HG03432 (cell line): Measurements from ENCODE around the gene SLC1A2.

Experiments used
- ATAC-seq: cut with Tn5 transposase; IDR thresholded peaks from one replicate; pipeline ENCODE4 v1.9.1; 2021; ENCODE audit warnings: mild to moderate bottlenecking, moderate library complexity; ENCODE audit not compliant: unreplicated experiment

Gene SLC1A2

GRCh38 chr11:35276396-35277145 lies 142.8 kb downstream of the SLC1A2 start:
- ATAC-seq, result no peak

GRCh38 chr11:35275786-35276170 lies 143.6 kb downstream of the SLC1A2 start:
- ATAC-seq, result no peak

GRCh38 chr11:35274909-35275785 lies 144.2 kb downstream of the SLC1A2 start:
- ATAC-seq, result no peak

- peak; percentile 96 for ATAC-seq
These were observed 146.9 kb downstream of the SLC1A2 start for GRCh38 chr11:35272391-35272902.

- ATAC-seq, result no peak
These were observed 148.3 kb downstream of the SLC1A2 start for GRCh38 chr11:35271031-35271430.

- ATAC-seq, result no peak
These were observed 149.0 kb downstream of the SLC1A2 start for GRCh38 chr11:35270342-35270741.

GRCh38 chr11:35267504-35267903 lies 151.9 kb downstream of the SLC1A2 start:
- ATAC-seq, result no peak

GRCh38 chr11:35265755-35266454 lies 153.5 kb downstream of the SLC1A2 start:
- ATAC-seq, result no peak

GRCh38 chr11:35262735-35263134 lies 156.6 kb downstream of the SLC1A2 start:
- no peak for ATAC-seq

GRCh38 chr11:35262056-35262455 lies 157.3 kb downstream of the SLC1A2 start:
- ATAC-seq, result no peak

GRCh38 chr11:35261197-35261596 lies 158.2 kb downstream of the SLC1A2 start:
- ATAC-seq, result no peak

- ATAC-seq, result no peak
These were observed 158.9 kb downstream of the SLC1A2 start for GRCh38 chr11:35260342-35260985.

- no peak for ATAC-seq
These were observed 159.8 kb downstream of the SLC1A2 start for GRCh38 chr11:35259529-35259928.

- peak; percentile 100 for ATAC-seq
These were observed 162.1 kb downstream of the SLC1A2 start for GRCh38 chr11:35257281-35257680.

GRCh38 chr11:35256296-35256695 lies 163.1 kb downstream of the SLC1A2 start:
- no peak for ATAC-seq

- ATAC-seq, result no peak
These were observed 163.8 kb downstream of the SLC1A2 start for GRCh38 chr11:35255514-35255913.

GRCh38 chr11:35253237-35253636 lies 166.1 kb downstream of the SLC1A2 start:
- no peak for ATAC-seq

GRCh38 chr11:35250621-35251020 lies 168.7 kb downstream of the SLC1A2 start:
- no peak for ATAC-seq

GRCh38 chr11:35250192-35250591 lies 169.2 kb downstream of the SLC1A2 start:
- no peak for ATAC-seq

GRCh38 chr11:35248558-35249323 lies 170.6 kb downstream of the SLC1A2 start:
- no peak for ATAC-seq
